Skin epidermis (tissue), 12 donors: ENCODE data around the gene CSNK1G3.
"Not testable (repeated sequence)": the region's sequence is repeated elsewhere in the genome, so short reads cannot be mapped to it uniquely, and the experiment has no call there.

Experiments
- H3K27ac ChIP-seq, 21 experiments: fragments of 200-600 bp; sonication (generic) in 11 of 21; one replicate each; pipeline ENCODE4 v1.5.0; 2020; ENCODE audit warnings: mild to moderate bottlenecking in 3 of 21, inconsistent platforms in 2 of 21, moderate library complexity in 2 of 21
- H3K4me3 ChIP-seq, 7 experiments: fragments of 200-600 bp; sonication (generic) in 2 of 7; one replicate each; pipeline ENCODE4 v1.5.0; 2020; ENCODE audit warnings: inconsistent platforms in 2 of 7, mild to moderate bottlenecking in 2 of 7, moderate library complexity in 1 of 7

CSNK1G3 gene

DNA sequence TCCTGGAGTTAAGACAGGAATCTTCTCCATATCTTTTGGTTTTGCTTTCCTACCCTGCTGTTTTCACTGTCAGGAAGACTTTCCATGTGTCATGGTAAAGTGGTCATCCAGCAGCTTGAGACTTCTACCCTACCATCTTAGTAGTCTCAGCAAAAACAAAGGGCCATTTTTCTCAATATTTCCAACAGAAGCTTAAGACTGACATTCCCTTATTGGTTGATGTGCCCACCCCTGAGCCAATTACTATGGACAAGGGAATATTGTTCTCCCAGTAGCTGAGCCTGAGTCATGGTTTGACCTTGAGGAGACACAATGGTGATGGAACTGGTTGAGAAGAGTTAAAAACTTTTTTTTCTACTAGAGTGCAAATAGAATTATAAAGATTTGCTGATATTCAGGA lies 105.6 kb downstream of the CSNK1G3 start:
- no peak overlapping the region for H3K4me3 ChIP-seq
- H3K27ac ChIP-seq, result no peak overlapping the region

DNA sequence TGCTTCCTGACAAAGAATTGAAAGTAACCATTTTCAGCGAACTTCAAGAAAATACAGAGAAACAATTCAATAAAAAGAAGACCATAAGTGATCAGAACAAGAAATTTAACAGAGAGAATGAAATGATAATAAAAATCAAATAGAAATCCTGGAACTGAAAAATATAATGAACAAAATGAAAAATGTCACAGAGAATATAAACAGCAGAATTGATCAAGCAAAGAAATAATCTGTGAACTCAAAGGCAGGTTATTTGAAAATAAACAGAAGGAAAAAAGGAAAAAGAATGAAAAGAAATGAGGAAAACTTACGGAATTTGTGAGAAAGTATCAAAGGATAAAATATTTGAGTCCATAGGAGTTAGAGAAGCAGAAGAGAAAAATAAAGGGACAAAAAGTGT lies 114.1 kb downstream of the CSNK1G3 start:
- Histone ChIP-seq H3K27ac (no peak overlapping the region), H3K4me3 (no peak overlapping the region)

DNA sequence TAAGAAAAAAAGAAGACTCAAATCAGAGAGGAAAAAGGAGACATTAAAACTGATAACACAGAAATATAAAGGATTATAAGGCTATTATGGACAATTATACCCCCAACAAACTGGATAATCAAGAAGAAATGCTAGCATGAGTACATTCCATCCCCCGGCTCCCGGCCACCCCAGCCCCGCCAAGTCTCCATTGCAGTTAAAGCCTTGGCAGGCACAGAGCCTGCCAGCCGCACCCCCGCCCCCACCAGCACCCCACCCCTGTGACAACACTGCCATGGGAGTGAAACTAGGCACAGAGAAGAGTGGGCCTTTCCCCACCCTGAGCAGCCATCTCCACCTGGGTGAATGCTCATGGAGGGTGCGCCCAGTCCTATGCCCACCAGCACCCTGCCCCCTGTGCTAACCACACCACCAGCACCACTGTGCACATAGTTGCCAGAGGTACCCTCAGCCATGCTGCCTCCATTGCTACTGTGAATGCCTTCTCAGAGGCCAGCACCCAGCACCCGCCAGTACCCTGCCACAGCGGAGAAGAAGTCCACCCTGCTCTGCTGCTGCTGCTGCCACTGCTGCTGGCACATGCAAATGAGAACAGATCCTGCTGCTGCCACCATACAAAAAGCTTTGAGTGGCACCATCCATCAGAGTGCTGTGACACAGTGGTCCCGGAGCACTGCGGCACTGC lies 117.0 kb downstream of the CSNK1G3 start:
- no peak overlapping the region for H3K27ac ChIP-seq
- H3K4me3 ChIP-seq, result no peak overlapping the region

DNA sequence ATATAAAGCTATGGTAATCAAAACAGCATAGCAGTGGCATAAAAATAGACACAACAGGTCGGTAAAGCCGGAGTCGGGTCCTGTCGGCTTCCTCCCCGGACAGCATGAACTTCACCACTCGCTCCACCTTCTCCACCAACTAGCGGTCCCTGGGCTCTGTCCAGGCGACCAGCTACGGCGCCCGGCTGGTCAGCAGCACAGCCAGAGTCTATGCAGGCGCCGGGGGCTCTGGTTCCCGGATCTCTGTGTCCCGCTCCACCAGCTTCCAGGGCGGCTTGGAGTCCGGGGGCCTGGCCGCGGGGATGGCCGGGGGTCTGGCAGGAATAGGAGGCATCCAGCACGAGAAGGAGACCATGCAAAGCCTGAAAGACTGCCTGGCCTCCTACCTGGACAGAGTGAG lies 124.0 kb downstream of the CSNK1G3 start:
- no peak overlapping the region for H3K4me3 ChIP-seq
- H3K27ac ChIP-seq, result no peak overlapping the region

DNA sequence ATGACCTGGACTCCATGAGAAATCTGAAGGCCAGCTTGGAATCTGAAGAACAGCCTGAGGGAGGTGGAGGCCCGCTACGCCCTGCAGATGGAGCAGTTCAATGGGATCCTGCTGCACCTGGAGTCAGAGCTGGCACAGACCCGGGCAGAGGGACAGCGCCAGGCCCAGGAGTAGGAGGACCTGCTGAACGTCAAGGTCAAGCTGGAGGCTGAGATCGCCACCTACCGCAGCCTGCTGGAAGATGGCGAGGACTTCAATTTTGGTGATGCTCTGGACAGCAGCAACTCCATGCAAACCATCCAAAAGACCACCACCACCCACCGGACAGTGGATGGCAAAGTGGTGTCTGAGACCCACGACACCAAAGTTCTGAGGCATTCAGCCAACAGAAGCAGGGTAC lies 125.1 kb downstream of the CSNK1G3 start:
- H3K27ac ChIP-seq, H3K4me3 ChIP-seq: not testable (repeated sequence)

DNA sequence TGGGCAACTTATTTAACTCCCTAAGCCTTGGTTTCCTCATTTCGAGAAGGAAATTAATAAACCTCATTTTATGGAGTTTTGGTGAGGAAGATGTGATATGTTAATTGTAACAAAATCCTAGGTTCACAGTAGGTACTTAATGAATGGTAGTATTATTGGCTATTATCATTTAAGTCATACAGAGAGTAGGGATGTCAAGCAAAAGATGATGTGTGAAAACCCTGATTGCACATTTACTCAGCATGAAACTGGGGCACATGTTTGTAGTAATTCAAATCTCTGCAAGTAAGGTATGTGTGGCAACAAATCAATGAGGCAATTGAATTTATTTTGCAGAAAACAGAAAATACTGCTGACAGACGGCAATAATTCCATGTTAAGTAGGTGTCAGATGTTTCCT lies 127.3 kb downstream of the CSNK1G3 start:
- no peak overlapping the region for H3K4me3 ChIP-seq
- no peak overlapping the region for H3K27ac ChIP-seq

DNA sequence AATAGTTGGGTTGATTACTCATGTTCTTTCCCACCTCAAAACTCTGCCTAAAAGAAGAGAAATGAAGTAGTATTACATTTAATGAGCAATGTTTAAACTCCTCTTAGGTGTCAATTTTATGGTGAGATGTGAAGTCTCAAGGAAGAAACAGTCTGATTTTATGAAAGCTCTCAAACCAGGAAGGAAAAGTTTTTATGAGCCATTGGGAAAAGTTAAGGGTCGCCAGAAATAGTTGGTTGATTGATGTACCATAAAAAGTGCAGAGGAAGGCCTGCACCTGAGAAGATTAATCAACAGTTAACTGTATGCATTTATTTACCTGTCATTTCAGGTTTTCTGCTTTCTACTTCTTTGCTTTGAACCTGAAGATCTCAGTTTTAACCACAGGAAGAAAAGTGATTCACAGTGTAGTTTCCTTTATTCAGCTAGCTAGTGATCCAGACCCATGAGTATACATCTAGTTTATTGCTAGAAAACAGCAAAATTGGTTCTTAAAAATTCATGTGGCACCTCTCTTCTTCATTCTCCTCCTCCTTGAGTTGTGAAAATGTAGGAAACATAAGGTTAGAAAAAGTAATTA lies 133.1 kb downstream of the CSNK1G3 start:
- H3K27ac ChIP-seq, result no peak overlapping the region

DNA sequence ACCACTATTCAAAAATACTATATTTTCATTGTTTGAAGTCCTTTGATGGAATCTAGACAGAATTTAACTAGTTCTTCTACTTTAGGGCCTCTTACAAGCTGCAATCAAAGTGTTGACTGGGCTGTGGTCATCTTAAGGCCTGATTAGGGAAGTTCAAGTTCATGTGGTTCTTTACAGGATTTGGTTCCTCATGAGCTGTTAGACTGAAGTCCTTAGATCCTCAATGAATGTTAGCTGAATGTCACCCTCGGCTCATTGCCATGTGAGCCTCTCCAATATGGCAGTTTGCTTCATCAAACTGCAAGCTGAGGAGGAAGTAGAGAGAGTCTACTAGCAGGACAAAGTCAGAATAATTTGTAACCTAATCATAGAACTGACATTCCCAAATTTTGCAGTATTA lies 135.1 kb downstream of the CSNK1G3 start:
- Histone ChIP-seq H3K4me3 (no peak overlapping the region), H3K27ac (no peak overlapping the region)

More for the DNA sequence above, 133.1 kb downstream of the CSNK1G3 start:
- no peak overlapping the region for H3K4me3 ChIP-seq

DNA sequence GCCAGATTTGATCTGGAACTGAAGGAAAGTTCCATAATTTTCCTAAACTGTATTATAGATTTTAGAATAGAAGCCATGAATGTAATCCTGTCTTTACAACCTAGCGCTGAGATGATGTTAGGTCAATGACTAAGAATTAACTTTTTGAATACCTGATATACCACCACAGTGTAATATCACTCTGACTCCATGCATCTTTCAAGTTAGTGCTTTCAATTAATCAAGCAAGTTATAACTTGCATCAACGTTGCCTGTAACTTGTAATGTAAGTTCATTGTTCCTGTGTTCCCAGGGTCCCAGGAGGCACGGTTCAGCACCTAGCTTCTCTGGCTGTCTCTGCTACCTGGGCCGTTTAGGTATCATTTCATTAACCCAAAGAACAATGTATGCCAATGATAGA lies 139.3 kb downstream of the CSNK1G3 start:
- Histone ChIP-seq H3K27ac (no peak overlapping the region), H3K4me3 (no peak overlapping the region)

DNA sequence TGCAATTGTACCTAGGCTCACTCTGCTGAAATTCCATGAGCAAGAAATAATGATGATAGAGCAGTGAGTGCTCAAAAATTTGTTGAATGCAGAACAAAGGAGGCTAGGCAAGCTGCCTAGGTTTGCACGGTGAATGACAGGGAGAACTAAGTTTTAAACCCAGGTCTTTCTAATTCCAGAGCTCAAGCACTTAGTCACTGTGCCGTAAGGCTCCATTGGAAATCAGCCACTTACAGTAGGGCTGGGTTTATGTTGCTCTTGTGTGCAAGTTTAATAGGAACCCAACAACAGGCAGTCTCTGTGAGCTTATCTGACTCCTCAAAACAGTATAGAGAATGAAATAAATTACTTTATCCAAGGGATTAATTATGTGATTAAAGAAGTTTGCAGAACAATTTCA lies 147.0 kb downstream of the CSNK1G3 start:
- Histone ChIP-seq H3K4me3 (no peak overlapping the region), H3K27ac (no peak overlapping the region)

DNA sequence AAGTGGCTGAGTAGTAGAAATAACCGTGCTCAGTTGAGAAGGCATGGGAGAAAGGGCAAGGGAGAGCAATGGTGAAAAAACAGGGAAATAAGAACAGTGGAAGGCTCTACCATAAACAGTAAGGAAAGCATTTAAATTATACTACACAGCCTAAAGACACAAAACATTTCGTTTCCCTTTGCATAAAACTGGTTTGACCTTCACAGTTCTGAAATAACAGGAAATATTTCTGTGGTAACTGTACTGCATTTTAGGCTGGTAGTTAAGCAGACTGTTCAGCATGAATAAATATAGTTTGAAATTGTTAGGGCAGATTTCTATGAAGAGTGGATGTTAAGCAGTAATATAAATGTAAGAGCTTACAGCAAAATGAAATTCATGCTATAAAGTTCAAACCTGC lies 147.5 kb downstream of the CSNK1G3 start:
- no peak overlapping the region for H3K4me3 ChIP-seq
- no peak overlapping the region for H3K27ac ChIP-seq

DNA sequence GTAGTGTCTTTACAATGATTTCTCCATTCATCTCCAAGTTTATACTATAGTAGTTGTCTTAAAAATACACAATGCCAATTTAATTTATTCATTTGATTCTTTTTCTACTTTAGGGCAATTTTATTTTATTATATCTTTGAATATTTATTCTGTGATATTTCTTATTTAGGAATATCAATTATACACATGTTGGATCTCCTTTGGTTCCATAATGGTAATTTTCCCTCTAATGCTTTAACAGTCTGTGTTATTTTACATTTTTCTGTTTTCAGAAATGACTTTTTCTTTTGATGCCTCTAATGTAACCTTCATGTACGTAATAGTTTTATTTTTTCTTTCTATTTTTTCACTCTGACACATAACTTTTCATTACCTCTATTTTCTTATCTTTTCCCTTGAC lies 153.0 kb downstream of the CSNK1G3 start:
- Histone ChIP-seq H3K4me3 (no peak overlapping the region), H3K27ac (no peak overlapping the region)

DNA sequence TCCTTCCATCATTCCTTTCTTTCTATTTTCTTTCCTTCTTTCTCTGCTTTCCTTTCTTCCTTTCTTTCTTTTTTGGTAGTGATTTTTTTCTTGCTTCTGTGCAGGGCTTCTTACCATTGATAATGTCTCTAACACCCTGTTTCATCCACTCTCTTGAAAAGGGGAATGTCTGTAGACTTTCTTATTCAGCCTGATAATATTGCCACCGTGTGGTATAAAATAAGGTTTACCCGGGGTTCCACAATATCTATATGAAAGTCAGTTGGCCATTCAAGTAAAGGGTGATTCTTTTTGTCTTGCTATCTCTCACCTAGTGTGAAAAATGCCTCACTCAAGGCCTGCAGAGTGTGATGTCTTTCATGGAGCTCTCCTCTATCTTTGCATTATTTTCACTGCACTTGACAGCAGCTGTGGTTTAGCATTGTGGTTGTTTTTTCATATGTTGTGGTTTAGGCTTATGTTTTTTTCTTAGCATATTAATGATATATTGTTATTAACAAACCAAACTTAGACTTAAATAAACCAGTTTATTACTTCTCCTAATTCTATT lies 153.9 kb downstream of the CSNK1G3 start:
- Histone ChIP-seq H3K4me3 (no peak overlapping the region), H3K27ac (no peak overlapping the region)
